ENCODE results near the gene FXYD1.

- TF ChIP-seq NRF1 (IDR thresholded peaks at IDR 0.05; ENCODE audit: low read depth, low read length) (no peak), JUND (IDR thresholded peaks at IDR 0.05) (no peak), CTCF (IDR thresholded peaks at IDR 0.05) (no peak), SIN3A (IDR thresholded peaks at IDR 0.05; ENCODE audit: borderline replicate concordance, low read depth, low read length) (no peak), MEF2A (IDR thresholded peaks at IDR 0.05; ENCODE audit: borderline replicate concordance, low read depth) (no peak), EP300 (IDR thresholded peaks at IDR 0.05; ENCODE audit: borderline replicate concordance in 1 of 2, low read depth in 1 of 2, low read length in 1 of 2) (no peak), USF2 (IDR thresholded peaks at IDR 0.05; ENCODE audit: borderline replicate concordance, low read depth, low read length) (no peak), RAD21 (IDR thresholded peaks at IDR 0.05; ENCODE audit: low read length) (no peak), POLR2AphosphoS5 (IDR thresholded peaks at IDR 0.05; ENCODE audit: low read depth, low read length) (no peak)
Observed at GRCh38 chr19:35132254-35132653, 6.4 kb upstream of the FXYD1 start.

All from SK-N-SH (cell line).